Measurements from ENCODE around the gene MOG. TPM values are rescaled to one million over a fixed set of nuclear protein-coding genes. Genes with fewer than 3 reads are reported as not detected.

MOG gene
- total RNA-seq, 1 experiment from 2014 or later, result 0.55 TPM

GRCh38 chr6:29675561-29675960 is 18.7 kb downstream of the MOG start (continued):
- TF ChIP-seq, protein P1, sequence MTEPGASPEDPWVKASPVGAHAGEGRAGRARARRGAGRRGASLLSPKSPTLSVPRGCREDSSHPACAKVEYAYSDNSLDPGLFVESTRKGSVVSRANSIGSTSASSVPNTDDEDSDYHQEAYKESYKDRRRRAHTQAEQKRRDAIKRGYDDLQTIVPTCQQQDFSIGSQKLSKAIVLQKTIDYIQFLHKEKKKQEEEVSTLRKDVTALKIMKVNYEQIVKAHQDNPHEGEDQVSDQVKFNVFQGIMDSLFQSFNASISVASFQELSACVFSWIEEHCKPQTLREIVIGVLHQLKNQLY (CRISPR knock-in tag; IDR thresholded peaks at IDR 0.05), result no peak
- TF ChIP-seq, protein P2, sequence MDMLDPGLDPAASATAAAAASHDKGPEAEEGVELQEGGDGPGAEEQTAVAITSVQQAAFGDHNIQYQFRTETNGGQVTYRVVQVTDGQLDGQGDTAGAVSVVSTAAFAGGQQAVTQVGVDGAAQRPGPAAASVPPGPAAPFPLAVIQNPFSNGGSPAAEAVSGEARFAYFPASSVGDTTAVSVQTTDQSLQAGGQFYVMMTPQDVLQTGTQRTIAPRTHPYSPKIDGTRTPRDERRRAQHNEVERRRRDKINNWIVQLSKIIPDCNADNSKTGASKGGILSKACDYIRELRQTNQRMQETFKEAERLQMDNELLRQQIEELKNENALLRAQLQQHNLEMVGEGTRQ (CRISPR knock-in tag; IDR thresholded peaks at IDR 0.05), result no peak
- no peak for TF ChIP-seq GRHL2 (CRISPR knock-in tag; IDR thresholded peaks at IDR 0.05; ENCODE audit: insufficient replicate concordance, severe bottlenecking)

DNA sequence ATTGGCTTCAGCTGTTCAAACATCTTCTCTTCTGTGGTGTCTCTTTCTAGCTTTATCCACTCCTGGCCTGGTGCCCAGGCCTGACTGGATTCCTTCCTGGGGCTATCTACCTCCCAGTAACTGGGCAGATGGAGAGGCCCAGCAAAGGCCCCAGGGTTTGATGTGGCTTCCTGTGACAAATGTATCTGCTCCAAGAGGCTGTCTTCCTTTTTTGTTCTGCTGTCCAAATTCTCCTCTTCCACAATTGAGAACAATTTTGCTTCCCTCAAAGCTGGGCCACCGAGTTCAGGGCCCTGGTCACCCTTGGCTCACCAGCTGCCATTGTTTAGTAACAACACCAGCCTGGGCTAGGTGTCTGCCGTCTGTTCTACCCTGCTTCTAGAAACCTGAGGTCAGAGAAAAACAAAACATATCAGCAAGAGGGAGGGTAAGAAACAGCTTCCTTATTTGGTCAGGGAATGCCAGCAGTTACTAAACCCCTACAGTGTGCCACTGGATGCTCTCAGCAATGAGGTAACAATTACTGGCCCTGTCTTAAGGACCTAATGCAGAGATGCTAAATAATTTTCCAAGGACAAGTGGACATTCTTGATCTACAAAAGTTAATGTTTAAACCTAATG is 20.2 kb downstream of the MOG start:
- no peak for TF ChIP-seq TP53 (CRISPR knock-in tag; IDR thresholded peaks at IDR 0.05)
- TF ChIP-seq GTF2I (CRISPR knock-in tag; conservative IDR thresholded peaks at IDR 0.05), result no peak
- TF ChIP-seq FOXJ3 (CRISPR knock-in tag; IDR thresholded peaks at IDR 0.05; ENCODE audit: borderline replicate concordance), result no peak
- no peak for TF ChIP-seq RORB (CRISPR knock-in tag; IDR thresholded peaks at IDR 0.05)
- TF ChIP-seq ZNF317 (CRISPR knock-in tag; IDR thresholded peaks at IDR 0.05; ENCODE audit: borderline replicate concordance, low read depth), result peak; percentile 91
- no peak for TF ChIP-seq RELA (CRISPR knock-in tag; IDR thresholded peaks at IDR 0.05; ENCODE audit: borderline replicate concordance)
- no peak for TF ChIP-seq HMGXB4 (CRISPR knock-in tag; IDR thresholded peaks at IDR 0.05)
- TF ChIP-seq, protein P3, sequence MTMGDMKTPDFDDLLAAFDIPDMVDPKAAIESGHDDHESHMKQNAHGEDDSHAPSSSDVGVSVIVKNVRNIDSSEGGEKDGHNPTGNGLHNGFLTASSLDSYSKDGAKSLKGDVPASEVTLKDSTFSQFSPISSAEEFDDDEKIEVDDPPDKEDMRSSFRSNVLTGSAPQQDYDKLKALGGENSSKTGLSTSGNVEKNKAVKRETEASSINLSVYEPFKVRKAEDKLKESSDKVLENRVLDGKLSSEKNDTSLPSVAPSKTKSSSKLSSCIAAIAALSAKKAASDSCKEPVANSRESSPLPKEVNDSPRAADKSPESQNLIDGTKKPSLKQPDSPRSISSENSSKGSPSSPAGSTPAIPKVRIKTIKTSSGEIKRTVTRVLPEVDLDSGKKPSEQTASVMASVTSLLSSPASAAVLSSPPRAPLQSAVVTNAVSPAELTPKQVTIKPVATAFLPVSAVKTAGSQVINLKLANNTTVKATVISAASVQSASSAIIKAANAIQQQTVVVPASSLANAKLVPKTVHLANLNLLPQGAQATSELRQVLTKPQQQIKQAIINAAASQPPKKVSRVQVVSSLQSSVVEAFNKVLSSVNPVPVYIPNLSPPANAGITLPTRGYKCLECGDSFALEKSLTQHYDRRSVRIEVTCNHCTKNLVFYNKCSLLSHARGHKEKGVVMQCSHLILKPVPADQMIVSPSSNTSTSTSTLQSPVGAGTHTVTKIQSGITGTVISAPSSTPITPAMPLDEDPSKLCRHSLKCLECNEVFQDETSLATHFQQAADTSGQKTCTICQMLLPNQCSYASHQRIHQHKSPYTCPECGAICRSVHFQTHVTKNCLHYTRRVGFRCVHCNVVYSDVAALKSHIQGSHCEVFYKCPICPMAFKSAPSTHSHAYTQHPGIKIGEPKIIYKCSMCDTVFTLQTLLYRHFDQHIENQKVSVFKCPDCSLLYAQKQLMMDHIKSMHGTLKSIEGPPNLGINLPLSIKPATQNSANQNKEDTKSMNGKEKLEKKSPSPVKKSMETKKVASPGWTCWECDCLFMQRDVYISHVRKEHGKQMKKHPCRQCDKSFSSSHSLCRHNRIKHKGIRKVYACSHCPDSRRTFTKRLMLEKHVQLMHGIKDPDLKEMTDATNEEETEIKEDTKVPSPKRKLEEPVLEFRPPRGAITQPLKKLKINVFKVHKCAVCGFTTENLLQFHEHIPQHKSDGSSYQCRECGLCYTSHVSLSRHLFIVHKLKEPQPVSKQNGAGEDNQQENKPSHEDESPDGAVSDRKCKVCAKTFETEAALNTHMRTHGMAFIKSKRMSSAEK (CRISPR knock-in tag; IDR thresholded peaks at IDR 0.05; ENCODE audit: borderline replicate concordance), result peak; percentile 66; the same call in 1 of the 2 replicates
- Mint-ChIP-seq H3K4me3 (no peak overlapping the region), H3K27ac (peak overlapping the region; percentile 95), H3K9me3 (no peaks in the 10 kb centered on the region), H3K4me1 (peaks cover 48% of the 10 kb centered on the region), H3K27me3 (ENCODE audit: low read depth) (peaks cover 15% of the 10 kb centered on the region), H3K36me3 (0 out of 2 replicates have a peak, but pooled peaks cover 3% of the 10 kb centered on the region)
- ATAC-seq (peak; percentile 80), DNase-seq (ENCODE audit: low spot score) (no peak)
- ChIA-PET CTCF (interaction anchor here (1.0 to 12.4 kb wide), 6 partner anchors 10 to 74 kb away, joined by 3 to 405 read pairs (median 5); no protein-coding TSS in a partner anchor), POLR2A (interaction anchor here (0.8 to 1.8 kb wide), 2 partner anchors 16 to 27 kb away, joined by 6 to 16 read pairs; no protein-coding TSS in a partner anchor)

- H3K9me3 Mint-ChIP-seq, result no peaks in the 10 kb centered on the region
- peaks cover 48% of the 10 kb centered on the region for H3K4me1 Mint-ChIP-seq
- H3K27me3 Mint-ChIP-seq (ENCODE audit: low read depth), result peaks cover 15% of the 10 kb centered on the region
- CTCF ChIA-PET, result interaction anchor here (3.8 to 12.4 kb wide), 2 partner anchors 12 to 27 kb away, joined by 20 to 405 read pairs; no protein-coding TSS in a partner anchor
- POLR2A ChIA-PET, result interaction anchor here (0.8 to 1.0 kb wide), 2 partner anchors 14 to 17 kb away, joined by 3 to 16 read pairs; no protein-coding TSS in a partner anchor
- 0 out of 2 replicates have a peak overlapping the region, but pooled peaks have one; percentile 67 for H3K27ac Mint-ChIP-seq
- ATAC-seq (peak; percentile 15; the same call in 1 of the 2 replicates), DNase-seq (ENCODE audit: low spot score) (no peak)
- no peak overlapping the region for H3K4me3 Mint-ChIP-seq
- no peaks in the 10 kb centered on the region for H3K36me3 Mint-ChIP-seq
- no peak for TF ChIP-seq TP53 (CRISPR knock-in tag; IDR thresholded peaks at IDR 0.05)
- TF ChIP-seq ZNF423 (CRISPR knock-in tag; IDR thresholded peaks at IDR 0.05), result no peak
- TF ChIP-seq, protein P4, sequence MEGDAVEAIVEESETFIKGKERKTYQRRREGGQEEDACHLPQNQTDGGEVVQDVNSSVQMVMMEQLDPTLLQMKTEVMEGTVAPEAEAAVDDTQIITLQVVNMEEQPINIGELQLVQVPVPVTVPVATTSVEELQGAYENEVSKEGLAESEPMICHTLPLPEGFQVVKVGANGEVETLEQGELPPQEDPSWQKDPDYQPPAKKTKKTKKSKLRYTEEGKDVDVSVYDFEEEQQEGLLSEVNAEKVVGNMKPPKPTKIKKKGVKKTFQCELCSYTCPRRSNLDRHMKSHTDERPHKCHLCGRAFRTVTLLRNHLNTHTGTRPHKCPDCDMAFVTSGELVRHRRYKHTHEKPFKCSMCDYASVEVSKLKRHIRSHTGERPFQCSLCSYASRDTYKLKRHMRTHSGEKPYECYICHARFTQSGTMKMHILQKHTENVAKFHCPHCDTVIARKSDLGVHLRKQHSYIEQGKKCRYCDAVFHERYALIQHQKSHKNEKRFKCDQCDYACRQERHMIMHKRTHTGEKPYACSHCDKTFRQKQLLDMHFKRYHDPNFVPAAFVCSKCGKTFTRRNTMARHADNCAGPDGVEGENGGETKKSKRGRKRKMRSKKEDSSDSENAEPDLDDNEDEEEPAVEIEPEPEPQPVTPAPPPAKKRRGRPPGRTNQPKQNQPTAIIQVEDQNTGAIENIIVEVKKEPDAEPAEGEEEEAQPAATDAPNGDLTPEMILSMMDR (IDR thresholded peaks at IDR 0.05), result no peak
- no peak for TF ChIP-seq ATF1 (CRISPR knock-in tag; IDR thresholded peaks at IDR 0.05)
These were observed 21.2 kb downstream of the MOG start for GRCh38 chr6:29678114-29678513.
